ENCODE results near the gene SMAD7. TPM values are rescaled to one million over a fixed set of nuclear protein-coding genes. Genes with fewer than 3 reads are reported as not detected.

The SMAD7 gene
- total RNA-seq, 1 experiment from 2014 or later, result 12.0 TPM

DNA sequence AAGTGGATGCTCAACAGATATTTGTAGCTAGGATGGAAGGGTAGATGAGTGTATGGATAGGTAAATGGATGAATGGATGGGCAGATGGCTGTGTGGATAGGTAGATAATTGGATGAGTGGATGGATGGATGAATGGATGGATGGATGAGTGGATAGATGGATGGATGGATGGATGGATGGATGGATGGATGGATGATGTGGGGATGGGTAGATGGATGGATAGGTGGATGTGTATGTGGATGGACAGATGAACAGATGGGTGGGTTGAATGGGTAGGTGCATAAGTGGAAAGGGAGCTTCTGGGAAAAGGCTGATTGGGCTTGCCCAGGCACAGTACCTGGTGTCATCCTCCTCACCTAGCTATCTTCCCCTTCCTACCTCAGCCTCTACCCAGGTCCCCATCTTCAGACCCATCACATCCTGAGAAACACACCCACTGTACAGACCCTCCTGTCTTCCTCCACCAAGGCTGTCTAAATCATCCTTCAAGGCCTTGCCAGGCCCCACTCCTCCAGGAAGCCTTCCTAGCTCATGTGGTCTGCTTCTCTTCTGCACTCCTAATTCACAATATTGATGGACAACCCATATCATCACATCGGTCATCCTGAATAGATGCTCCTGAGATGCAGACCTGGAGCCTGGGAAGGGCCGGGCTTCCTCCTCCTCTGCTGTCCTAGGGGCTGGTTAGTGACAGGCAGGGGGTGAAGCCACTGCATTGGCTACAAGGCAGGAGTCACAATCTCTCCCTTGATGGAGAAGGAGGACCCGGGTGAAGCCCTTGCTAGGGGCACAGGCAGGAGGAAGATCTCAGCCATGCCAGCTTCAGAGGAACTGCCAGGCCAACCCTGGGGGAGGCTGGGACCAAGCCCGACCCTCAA is 49.4 kb downstream of the SMAD7 start:
- ChIA-PET CTCF (no interaction called here), POLR2A (ENCODE audit: low non-redundant PET) (no interaction called here)
- Histone ChIP-seq H3K4me3 (ENCODE audit: low read depth, low read length, poor library complexity, severe bottlenecking) (no peak overlapping the region), H3K27ac (ENCODE audit: low read depth, low read length, poor library complexity, severe bottlenecking) (peak overlapping the region; percentile 62), H3K4me1 (ENCODE audit: insufficient read depth, low read length, poor library complexity, severe bottlenecking) (peaks cover 10% of the 10 kb centered on the region), H3K36me3 (ENCODE audit: insufficient read depth, low read length, poor library complexity, severe bottlenecking) (no peaks in the 10 kb centered on the region), H3K9me3 (ENCODE audit: low read depth, low read length, poor library complexity, severe bottlenecking) (peaks cover 4% of the 10 kb centered on the region), H3K27me3 (replicated peaks; ENCODE audit: insufficient read depth, low read depth, low read length, poor library complexity) (no peaks in the 10 kb centered on the region)
- no TSS peak for BruUV-seq (replicated peaks)
- intact Hi-C loops (cut with micrococcal nuclease; ENCODE audit: unreplicated experiment), result no loop called here
- TF ChIP-seq EZH2 (IDR thresholded peaks at IDR 0.05; ENCODE audit: borderline replicate concordance, low read depth, low read length, poor library complexity, severe bottlenecking), result no peak
- no peak for TF ChIP-seq CTCF (conservative IDR thresholded peaks at IDR 0.05; ENCODE audit: low read depth, low read length)
- DNase-seq (ENCODE audit: low spot score), result no peak

DNA sequence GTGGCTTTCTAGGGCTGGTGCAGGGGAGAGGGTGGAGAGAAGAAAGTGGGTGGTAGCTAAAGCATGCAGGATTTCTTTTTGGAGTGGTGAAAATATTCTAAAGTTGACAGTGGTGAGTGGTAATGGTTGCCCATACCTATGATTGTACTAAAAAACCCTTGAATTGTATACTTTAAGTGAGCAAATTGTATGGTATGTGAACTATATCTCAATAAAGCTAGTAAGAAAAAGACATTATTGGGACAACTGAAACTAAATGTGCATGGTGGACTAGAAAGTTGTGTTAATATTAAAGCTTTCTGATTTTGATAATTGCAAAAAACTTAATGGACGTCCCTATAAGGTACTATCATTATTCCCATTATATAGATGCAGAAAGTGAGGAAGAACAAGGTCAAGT is 50.3 kb downstream of the SMAD7 start:
- TF ChIP-seq EZH2 (IDR thresholded peaks at IDR 0.05; ENCODE audit: borderline replicate concordance, low read depth, low read length, poor library complexity, severe bottlenecking) (no peak), CTCF (conservative IDR thresholded peaks at IDR 0.05; ENCODE audit: low read depth, low read length) (no peak)
- CTCF ChIA-PET, result no interaction called here
- Histone ChIP-seq H3K4me3 (ENCODE audit: low read depth, low read length, poor library complexity, severe bottlenecking) (no peak overlapping the region), H3K9me3 (ENCODE audit: low read depth, low read length, poor library complexity, severe bottlenecking) (peaks cover 4% of the 10 kb centered on the region), H3K27ac (ENCODE audit: low read depth, low read length, poor library complexity, severe bottlenecking) (no peak overlapping the region), H3K4me1 (ENCODE audit: insufficient read depth, low read length, poor library complexity, severe bottlenecking) (peaks cover 10% of the 10 kb centered on the region), H3K36me3 (ENCODE audit: insufficient read depth, low read length, poor library complexity, severe bottlenecking) (no peaks in the 10 kb centered on the region), H3K27me3 (replicated peaks; ENCODE audit: insufficient read depth, low read depth, low read length, poor library complexity) (no peaks in the 10 kb centered on the region)
- no peak for DNase-seq (ENCODE audit: low spot score)
- no TSS peak for BruUV-seq (replicated peaks)
- POLR2A ChIA-PET (ENCODE audit: low non-redundant PET), result no interaction called here
- intact Hi-C loops (cut with micrococcal nuclease; ENCODE audit: unreplicated experiment), result no loop called here

DNA sequence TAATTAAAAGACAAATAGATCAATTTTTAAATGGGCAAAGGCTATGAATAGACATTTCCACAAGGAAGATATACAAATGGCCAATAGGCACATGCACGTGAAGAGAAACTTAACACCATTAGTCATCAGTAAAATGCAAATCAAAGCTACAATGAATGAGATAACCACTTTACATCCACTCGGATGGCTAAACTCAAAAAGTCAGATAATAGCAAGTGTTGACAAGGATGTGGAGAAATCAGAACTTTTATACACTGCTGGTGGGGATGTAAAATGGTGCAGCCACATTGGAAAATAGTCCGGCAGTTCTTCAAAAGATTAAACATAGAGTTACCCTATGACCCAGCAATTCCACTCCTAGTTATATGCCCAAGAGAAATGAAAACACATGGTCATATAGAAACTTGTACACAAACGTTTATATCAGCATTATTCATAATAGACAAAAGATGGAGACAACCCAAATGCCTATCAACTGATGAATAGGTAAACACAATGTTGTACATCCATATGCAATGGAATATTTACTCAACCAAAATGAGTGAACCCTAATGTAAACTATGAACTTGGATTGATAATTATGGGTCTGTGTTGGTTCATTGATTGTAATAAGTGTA is 51.1 kb downstream of the SMAD7 start:
- Histone ChIP-seq H3K36me3 (ENCODE audit: insufficient read depth, low read length, poor library complexity, severe bottlenecking) (no peaks in the 10 kb centered on the region), H3K27ac (ENCODE audit: low read depth, low read length, poor library complexity, severe bottlenecking) (no peak overlapping the region), H3K27me3 (replicated peaks; ENCODE audit: insufficient read depth, low read depth, low read length, poor library complexity) (no peaks in the 10 kb centered on the region), H3K9me3 (ENCODE audit: low read depth, low read length, poor library complexity, severe bottlenecking) (no peaks in the 10 kb centered on the region), H3K4me1 (ENCODE audit: insufficient read depth, low read length, poor library complexity, severe bottlenecking) (peaks cover 10% of the 10 kb centered on the region), H3K4me3 (ENCODE audit: low read depth, low read length, poor library complexity, severe bottlenecking) (no peak overlapping the region)
- ChIA-PET CTCF (no interaction called here), POLR2A (ENCODE audit: low non-redundant PET) (interaction anchor here (0.7 kb wide), 1 partner anchor 365 kb away, joined by 3 read pairs; no protein-coding TSS in a partner anchor)
- no TSS peak for BruUV-seq (replicated peaks)
- TF ChIP-seq CTCF (conservative IDR thresholded peaks at IDR 0.05; ENCODE audit: low read depth, low read length) (no peak), EZH2 (IDR thresholded peaks at IDR 0.05; ENCODE audit: borderline replicate concordance, low read depth, low read length, poor library complexity, severe bottlenecking) (no peak)
- intact Hi-C loops (cut with micrococcal nuclease; ENCODE audit: unreplicated experiment), result no loop called here
- no peak for DNase-seq (ENCODE audit: low spot score)

Measured in A673 (cell line).